SK-N-SH treated with all-trans-retinoic acid at 6 μM for 48 hours (cell line): ENCODE data around the gene BMP6.

Experiments used
- ATAC-seq: fragments of 200-7000 bp; cut with Tn5 transposase; 3 replicates; pipeline ENCODE4 v1.9.1; 2020; ENCODE audit warnings: mild to moderate bottlenecking, moderate library complexity
- ARNTL ChIP-seq: fragments of 450-650 bp; formaldehyde crosslinking; IDR thresholded peaks from 2 replicates; pipeline ENCODE4 v1.5.0; 2020; ENCODE audit warnings: low read depth, mild to moderate bottlenecking, moderate library complexity, borderline replicate concordance
- BACH2 ChIP-seq: fragments of 250-450 bp; sonication (Bioruptor Pico); IDR thresholded peaks from 2 replicates; pipeline ENCODE4 v1.9.0; 2021; ENCODE audit warnings: mild to moderate bottlenecking, borderline replicate concordance
- CREB5 ChIP-seq: fragments of 250-450 bp; sonication (Bioruptor Pico); IDR thresholded peaks from 2 replicates; pipeline ENCODE4 v1.5.1; 2020; ENCODE audit warnings: low read depth, mild to moderate bottlenecking, moderate library complexity
- CSDC2 ChIP-seq: fragments of 250-450 bp; sonication (Bioruptor Pico); IDR thresholded peaks from 2 replicates; pipeline ENCODE4 v1.5.0; 2020; ENCODE audit warnings: mild to moderate bottlenecking, moderate library complexity
- CSRNP3 ChIP-seq: fragments of 250-450 bp; sonication (Bioruptor Pico); IDR thresholded peaks from 2 replicates; pipeline ENCODE4 v1.5.1; 2021; ENCODE audit warnings: mild to moderate bottlenecking, moderate library complexity
- ESRRG ChIP-seq: fragments of 250-450 bp; sonication (Bioruptor Pico); IDR thresholded peaks from 2 replicates; pipeline ENCODE4 v1.6.1; 2021; ENCODE audit warnings: mild to moderate bottlenecking
- GLIS3 ChIP-seq: fragments of 250-450 bp; sonication (Bioruptor Pico); IDR thresholded peaks from 2 replicates; pipeline ENCODE4 v1.5.0; 2020; ENCODE audit warnings: mild to moderate bottlenecking, moderate library complexity
- ISL1 ChIP-seq: fragments of 250-450 bp; sonication (Bioruptor Pico); IDR thresholded peaks from 2 replicates; pipeline ENCODE4 v2.1.2; 2022; ENCODE audit warnings: mild to moderate bottlenecking, moderate library complexity
- OSR1 ChIP-seq: fragments of 250-450 bp; sonication (Bioruptor Pico); IDR thresholded peaks from 2 replicates; pipeline ENCODE4 v1.8.0; 2022; ENCODE audit warnings: moderate library complexity, mild to moderate bottlenecking, inconsistent platforms
- PPARA ChIP-seq: fragments of 250-450 bp; sonication (Bioruptor Pico); IDR thresholded peaks from 2 replicates; pipeline ENCODE4 v1.5.0; 2020; ENCODE audit warnings: mild to moderate bottlenecking, borderline replicate concordance
- RARB ChIP-seq: fragments of 250-450 bp; sonication (Bioruptor Pico); IDR thresholded peaks from 2 replicates; pipeline ENCODE4 v1.8.0; 2021; ENCODE audit warnings: mild to moderate bottlenecking, moderate library complexity
- SNAI2 ChIP-seq: fragments of 250-450 bp; sonication (Bioruptor Pico); IDR thresholded peaks from 2 replicates; pipeline ENCODE4 v1.5.0; 2020; ENCODE audit warnings: mild to moderate bottlenecking, moderate library complexity
- TCF4 ChIP-seq: fragments of 250-450 bp; sonication (Bioruptor Pico); IDR thresholded peaks from 2 replicates; pipeline ENCODE4 v1.8.0; 2021; ENCODE audit warnings: mild to moderate bottlenecking, moderate library complexity, borderline replicate concordance
- TOX ChIP-seq: fragments of 250-450 bp; sonication (Bioruptor Pico); IDR thresholded peaks from 2 replicates; pipeline ENCODE4 v1.8.0; 2021; ENCODE audit warnings: mild to moderate bottlenecking, moderate library complexity, borderline replicate concordance
- TSHZ2 ChIP-seq: fragments of 250-450 bp; sonication (Bioruptor Pico); IDR thresholded peaks from 2 replicates; pipeline ENCODE4 v1.5.0; 2020; ENCODE audit warnings: mild to moderate bottlenecking, moderate library complexity
- ZC3H10 ChIP-seq: fragments of 250-450 bp; sonication (Bioruptor Pico); IDR thresholded peaks from 2 replicates; pipeline ENCODE4 v1.5.1; 2021; ENCODE audit warnings: mild to moderate bottlenecking, moderate library complexity
- ZFP3 ChIP-seq: fragments of 250-450 bp; sonication (Bioruptor Pico); IDR thresholded peaks from 2 replicates; pipeline ENCODE4 v1.5.0; 2020; ENCODE audit warnings: mild to moderate bottlenecking, moderate library complexity
- ZFP30 ChIP-seq: fragments of 450-650 bp; formaldehyde crosslinking; IDR thresholded peaks from 2 replicates; pipeline ENCODE4 v1.5.0; 2022; ENCODE audit warnings: mild to moderate bottlenecking, moderate library complexity
- ZNF565 ChIP-seq: fragments of 450-650 bp; formaldehyde crosslinking; conservative IDR thresholded peaks from 2 replicates; pipeline ENCODE4 v1.5.0; 2020; ENCODE audit warnings: low read depth, mild to moderate bottlenecking, moderate library complexity
- ZNF70 ChIP-seq: fragments of 450-650 bp; formaldehyde crosslinking; IDR thresholded peaks from 2 replicates; pipeline ENCODE4 v1.5.0; 2020; ENCODE audit warnings: mild to moderate bottlenecking, moderate library complexity
- ZNF8 ChIP-seq: fragments of 450-650 bp; formaldehyde crosslinking; IDR thresholded peaks from 2 replicates; pipeline ENCODE4 v1.5.0; 2020; ENCODE audit warnings: mild to moderate bottlenecking, moderate library complexity

The BMP6 gene

GRCh38 chr6:7916959-7917358 is 191.1 kb downstream of the BMP6 start:
- TF ChIP-seq ZFP3 (CRISPR knock-in tag): no peak
- TF ChIP-seq ZNF8 (CRISPR knock-in tag): no peak
- no peak for TF ChIP-seq CSRNP3 (CRISPR knock-in tag)
- no peak for TF ChIP-seq ZNF70 (CRISPR knock-in tag)
- no peak for TF ChIP-seq SNAI2 (CRISPR knock-in tag)
- no peak for TF ChIP-seq TSHZ2 (CRISPR knock-in tag)
- no peak for TF ChIP-seq ESRRG (CRISPR knock-in tag)
- TF ChIP-seq RARB (CRISPR knock-in tag): no peak
- no peak for TF ChIP-seq ZFP30
- no peak for TF ChIP-seq PPARA (CRISPR knock-in tag)
- no peak for TF ChIP-seq ZC3H10 (CRISPR knock-in tag)
- TF ChIP-seq OSR1 (CRISPR knock-in tag): no peak
- no peak for TF ChIP-seq TCF4
- no peak for TF ChIP-seq CREB5 (CRISPR knock-in tag)
- no peak for TF ChIP-seq TOX (CRISPR knock-in tag)
- no peak for ATAC-seq

GRCh38 chr6:7917729-7918128 is 191.8 kb downstream of the BMP6 start:
- no peak for TF ChIP-seq ESRRG (CRISPR knock-in tag)
- TF ChIP-seq CREB5 (CRISPR knock-in tag): no peak
- no peak for TF ChIP-seq OSR1 (CRISPR knock-in tag)
- no peak for TF ChIP-seq TSHZ2 (CRISPR knock-in tag)
- no peak for TF ChIP-seq ISL1 (CRISPR knock-in tag)
- no peak for TF ChIP-seq TCF4
- no peak for TF ChIP-seq BACH2
- TF ChIP-seq PPARA (CRISPR knock-in tag): no peak
- TF ChIP-seq CSRNP3 (CRISPR knock-in tag): no peak
- no peak for TF ChIP-seq ZNF8 (CRISPR knock-in tag)
- no peak for TF ChIP-seq ARNTL (CRISPR knock-in tag)
- TF ChIP-seq RARB (CRISPR knock-in tag): no peak
- TF ChIP-seq ZNF70 (CRISPR knock-in tag): no peak
- no peak for TF ChIP-seq TOX (CRISPR knock-in tag)
- TF ChIP-seq, all 23 proteins: peak for 0
- no peak for ATAC-seq

GRCh38 chr6:7918403-7918802 is 192.5 kb downstream of the BMP6 start:
- no peak for ATAC-seq
- TF ChIP-seq CREB5 (CRISPR knock-in tag) (no peak), TCF4 (no peak), ZNF8 (CRISPR knock-in tag) (no peak), CSDC2 (CRISPR knock-in tag) (no peak), ZNF565 (CRISPR knock-in tag) (no peak), BACH2 (no peak), SNAI2 (CRISPR knock-in tag) (no peak), PPARA (CRISPR knock-in tag) (no peak), ARNTL (CRISPR knock-in tag) (no peak), GLIS3 (no peak), ZFP3 (CRISPR knock-in tag) (no peak)
